Right lobe of liver (tissue), 6 donors: ENCODE measurements around the gene RARRES2. TPM values are rescaled to one million over a fixed set of nuclear protein-coding genes. Genes with fewer than 3 reads are reported as not detected.
A peak's percentile ranks its signal among the peaks of the same experiment; 100 is the strongest.

ENCODE experiments used
- ATAC-seq, 4 donors: fragments of 200-7000 bp; cut with Tn5 transposase; one replicate each; pipeline ENCODE4 v1.9.1; 2020; ENCODE audit warnings: mild to moderate bottlenecking in 4 of 4, moderate library complexity in 4 of 4
- DNase-seq, 3 donors: peaks; one replicate each; pipeline ENCODE4 v3.0.0-alpha.2; 2020
- H3K27ac ChIP-seq, 3 donors: fragments of 200-600 bp; one replicate each; pipeline ENCODE4 v1.8.0; 2022
- H3K27me3 ChIP-seq, 2 donors: fragments of 200-600 bp; one replicate each; pipeline ENCODE4 v1.8.0; 2022
- H3K36me3 ChIP-seq, 4 donors: fragments of 200-600 bp; sonication (generic) in 1 of 4; one replicate each; pipeline versions ENCODE4 v1.5.1 to v1.8.0; 2017 to 2022; ENCODE audit warnings: control low read depth in 1 of 4
- H3K4me1 ChIP-seq, 4 donors: fragments of 200-600 bp; sonication (generic) in 1 of 4; one replicate each; pipeline versions ENCODE4 v1.5.1 to v1.8.0; 2017 to 2022; ENCODE audit warnings: control low read depth in 1 of 4
- H3K4me3 ChIP-seq, 3 donors: fragments of 200-600 bp; one replicate each; pipeline ENCODE4 v1.8.0; 2022
- H3K9me3 ChIP-seq, 4 donors: fragments of 200-600 bp; sonication (generic) in 1 of 4; one replicate each; pipeline versions ENCODE4 v1.5.1 to v1.8.0; 2017 to 2022; ENCODE audit warnings: control low read depth in 1 of 4
- CTCF ChIP-seq, 4 donors: fragments of 200-600 bp in 3 of 4; fragments of 450-650 bp in 1 of 4; IDR thresholded peaks; one replicate each; pipeline versions ENCODE4 v1.5.1 to v1.8.0; 2016 to 2022; ENCODE audit warnings: antibody characterized with exemption in 4 of 4, mild to moderate bottlenecking in 2 of 4
- POLR2A ChIP-seq: fragments of 450-650 bp; IDR thresholded peaks from one replicate; pipeline ENCODE4 v1.6.1; 2017; ENCODE audit warnings: antibody characterized with exemption, mild to moderate bottlenecking
- WGBS: methylation state at CpG from one replicate; pipeline ENCODE4 v1.1.6; 2018; ENCODE audit warnings: low coverage, low lambda C conversion rate; ENCODE audit not compliant: insufficient coverage; ENCODE audit errors: missing lambda C conversion rate; 5-methylcytosine and 5-hydroxymethylcytosine counted together
- intact Hi-C, 2 donors: fragments of 100-400 bp; cut with DNase I; formaldehyde crosslinking; loops; one replicate each; pipeline versions ENCODE4 v1.11.2 to v1.14.1; 2022
- total RNA-seq, 6 experiments: library from RNA; depleted of rRNA in 2 of 6; stranded (reverse); fragments of >200 nt in 2 of 6; fragmentation: NEBNext Ultra II Directional in 3 of 6; extraction: Animal tissue kit (Norgen Biotek cat#: 25700) in 3 of 6; gene quantifications; one replicate each; pipeline versions ENCODE4 v1.1.0 to v1.2.4, GENCODE V29; 2016 to 2023
- donor health status: DM: no; HTN: yes; CAD: no.
- donor health status: DM: no; HTN: no; CAD: no.
- donor health status: DM: no; HTN: no; CAD: no.
- donor health status: DM: no; HTN: yes; CAD: no.
- donor health status: DM: no; HTN: yes; CAD: no.

RARRES2 gene
- total RNA-seq, 6 experiments from 2014 or later: 552 to 948 (median 788) TPM

DNA sequence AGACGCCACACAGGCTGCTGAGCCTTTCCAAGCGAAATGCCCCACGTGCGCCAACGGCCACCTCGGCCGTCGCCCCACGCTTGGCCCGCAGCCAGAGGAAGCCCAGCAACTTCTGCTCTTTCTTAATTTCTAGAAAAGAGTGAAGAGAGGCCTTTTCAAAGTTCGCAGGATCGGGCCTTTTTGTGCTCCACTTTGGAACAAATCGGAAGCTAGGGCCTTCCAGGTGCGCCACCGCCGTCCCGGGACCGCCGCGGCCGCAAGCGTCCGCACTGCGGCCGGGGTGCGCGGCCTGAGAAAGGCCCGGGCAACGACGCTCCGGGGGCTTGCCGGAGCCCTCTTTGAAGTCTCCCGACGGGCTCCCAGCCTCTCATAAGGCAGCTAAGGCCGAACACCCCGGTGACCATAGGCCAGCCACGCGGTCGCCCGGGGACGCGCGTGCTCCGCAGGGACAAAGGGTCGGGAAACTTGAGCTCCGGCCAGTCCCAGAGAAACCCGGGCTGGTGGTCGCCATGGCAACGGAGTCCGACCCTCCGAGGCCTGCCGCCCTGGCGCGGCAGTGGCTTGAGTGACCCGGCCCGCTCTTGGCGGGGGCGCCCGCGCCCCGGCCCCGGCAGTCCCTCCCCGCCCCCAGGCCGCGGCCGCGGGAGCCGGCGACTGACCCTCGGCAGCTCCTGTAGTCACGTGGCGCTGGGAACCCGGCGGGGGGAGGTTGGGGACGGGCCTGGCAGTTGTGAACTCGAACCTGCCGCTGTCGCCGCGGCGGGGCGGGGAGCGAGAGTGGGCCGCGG lies 26.9 kb upstream of the RARRES2 start, which contains the start of gene REPIN1:
Gene REPIN1 (plus strand): TSS at position 727 of the 788 bp plus-strand sequence. CDS start 890 bp downstream, outside the sequence.
- intact Hi-C loops: no loop called here
- ATAC-seq: peak; percentile 66 to 81 (median 78)
- peaks cover 0 to 21% (median 11%) of the 10 kb centered on the region in 4 donors for H3K4me1 ChIP-seq

GRCh38 chr7:150367677-150368095 lies 26.3 kb upstream of the RARRES2 start:
- WGBS: 33% methylated on average over 7 of the region's 8 CpGs
- Histone ChIP-seq H3K27ac (peak overlapping the region; percentile 85 to 98 (median 96)), H3K9me3 (no peaks in the 10 kb centered on the region), H3K4me3 (peak overlapping the region; percentile 95 to 99 (median 97)), H3K27me3 (no peaks in the 10 kb centered on the region), H3K4me1 (peaks cover 0 to 21% (median 11%) of the 10 kb centered on the region in 4 donors), H3K36me3 (peaks cover 0 to 10% (median 4%) of the 10 kb centered on the region in 4 donors)
- ATAC-seq (peak; percentile 70 to 77 (median 74)), DNase-seq (no peak)
- TF ChIP-seq POLR2A: no peak
- no peak for TF ChIP-seq CTCF (IDR thresholded peaks at IDR 0.05)
- intact Hi-C loops: no loop called here

More for the DNA sequence above, 26.9 kb upstream of the RARRES2 start, which contains the start of gene REPIN1:
- Histone ChIP-seq H3K4me3 (peak within 1 kb of the TSS; percentile 95 to 99 (median 97)), H3K9me3 (no peaks in the 10 kb centered on the region), H3K27me3 (no peaks in the 10 kb centered on the region), H3K36me3 (peaks cover 0 to 16% (median 7%) of the 10 kb centered on the region in 4 donors), H3K27ac (peak within 1 kb of the TSS; percentile 85 to 98 (median 96))
- peak; percentile 93 to 96 (median 95) for DNase-seq
- no peak for TF ChIP-seq CTCF (IDR thresholded peaks at IDR 0.05)
- peak; percentile 86 for TF ChIP-seq POLR2A
- WGBS: 0% methylated on average over 12 of the region's 85 CpGs

GRCh38 chr7:150365673-150366398 lies 24.4 kb upstream of the RARRES2 start:
- Histone ChIP-seq H3K27ac (no peak overlapping the region), H3K9me3 (no peaks in the 10 kb centered on the region), H3K4me3 (no peak overlapping the region), H3K4me1 (peaks cover 0 to 21% (median 11%) of the 10 kb centered on the region in 4 donors), H3K27me3 (no peaks in the 10 kb centered on the region), H3K36me3 (no peaks in the 10 kb centered on the region)
- TF ChIP-seq CTCF (IDR thresholded peaks at IDR 0.05) (no peak), POLR2A (no peak)
- DNase-seq (no peak), ATAC-seq (no peak)
- intact Hi-C loops: no loop called here
- WGBS: 71% methylated on average over 5 of the region's 5 CpGs

- ATAC-seq (no peak), DNase-seq (no peak)
- intact Hi-C loops: no loop called here
- H3K4me1 ChIP-seq: peaks cover 0 to 15% (median 9%) of the 10 kb centered on the region in 4 donors
- TF ChIP-seq POLR2A (no peak), CTCF (IDR thresholded peaks at IDR 0.05) (no peak)
- WGBS: 84% methylated on average over 10 of the region's 10 CpGs
- no peak overlapping the region for H3K27ac ChIP-seq
- no peaks in the 10 kb centered on the region for H3K27me3 ChIP-seq
- no peak overlapping the region for H3K4me3 ChIP-seq
- no peaks in the 10 kb centered on the region for H3K36me3 ChIP-seq
- H3K9me3 ChIP-seq: no peaks in the 10 kb centered on the region
These were observed 23.8 kb upstream of the RARRES2 start for GRCh38 chr7:150365194-150365593.
